Measurements from ENCODE around the gene PDLIM5. TPM values are rescaled to one million over a fixed set of nuclear protein-coding genes. Genes with fewer than 3 reads are reported as not detected.

The PDLIM5 gene
- total and polyA plus RNA-seq, 2 of the 8 experiments (the other 6 are each of a cell fraction or from before 2014, with no cell fraction given): 37.3 to 62.1 TPM

DNA sequence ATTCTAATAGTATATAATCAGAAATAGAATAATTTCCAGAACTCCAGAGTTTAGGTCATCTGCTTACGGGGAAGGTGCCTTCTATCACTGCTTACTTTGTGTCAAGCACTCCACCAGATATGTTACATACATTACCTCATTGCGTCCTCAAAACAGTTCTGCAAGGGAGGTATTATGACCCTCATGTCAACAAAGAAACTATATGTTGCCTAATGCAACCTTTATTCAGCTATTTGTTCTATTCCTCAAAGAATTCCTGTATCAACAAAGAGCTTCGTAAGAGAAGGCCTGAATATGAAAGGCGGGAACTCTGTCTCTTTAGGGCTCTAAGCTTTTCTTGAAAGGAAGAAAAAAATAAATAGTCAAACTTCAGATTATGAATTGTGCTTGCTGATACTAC, 114.7 kb downstream of the PDLIM5 start (continued):
- TF ChIP-seq, protein P1, sequence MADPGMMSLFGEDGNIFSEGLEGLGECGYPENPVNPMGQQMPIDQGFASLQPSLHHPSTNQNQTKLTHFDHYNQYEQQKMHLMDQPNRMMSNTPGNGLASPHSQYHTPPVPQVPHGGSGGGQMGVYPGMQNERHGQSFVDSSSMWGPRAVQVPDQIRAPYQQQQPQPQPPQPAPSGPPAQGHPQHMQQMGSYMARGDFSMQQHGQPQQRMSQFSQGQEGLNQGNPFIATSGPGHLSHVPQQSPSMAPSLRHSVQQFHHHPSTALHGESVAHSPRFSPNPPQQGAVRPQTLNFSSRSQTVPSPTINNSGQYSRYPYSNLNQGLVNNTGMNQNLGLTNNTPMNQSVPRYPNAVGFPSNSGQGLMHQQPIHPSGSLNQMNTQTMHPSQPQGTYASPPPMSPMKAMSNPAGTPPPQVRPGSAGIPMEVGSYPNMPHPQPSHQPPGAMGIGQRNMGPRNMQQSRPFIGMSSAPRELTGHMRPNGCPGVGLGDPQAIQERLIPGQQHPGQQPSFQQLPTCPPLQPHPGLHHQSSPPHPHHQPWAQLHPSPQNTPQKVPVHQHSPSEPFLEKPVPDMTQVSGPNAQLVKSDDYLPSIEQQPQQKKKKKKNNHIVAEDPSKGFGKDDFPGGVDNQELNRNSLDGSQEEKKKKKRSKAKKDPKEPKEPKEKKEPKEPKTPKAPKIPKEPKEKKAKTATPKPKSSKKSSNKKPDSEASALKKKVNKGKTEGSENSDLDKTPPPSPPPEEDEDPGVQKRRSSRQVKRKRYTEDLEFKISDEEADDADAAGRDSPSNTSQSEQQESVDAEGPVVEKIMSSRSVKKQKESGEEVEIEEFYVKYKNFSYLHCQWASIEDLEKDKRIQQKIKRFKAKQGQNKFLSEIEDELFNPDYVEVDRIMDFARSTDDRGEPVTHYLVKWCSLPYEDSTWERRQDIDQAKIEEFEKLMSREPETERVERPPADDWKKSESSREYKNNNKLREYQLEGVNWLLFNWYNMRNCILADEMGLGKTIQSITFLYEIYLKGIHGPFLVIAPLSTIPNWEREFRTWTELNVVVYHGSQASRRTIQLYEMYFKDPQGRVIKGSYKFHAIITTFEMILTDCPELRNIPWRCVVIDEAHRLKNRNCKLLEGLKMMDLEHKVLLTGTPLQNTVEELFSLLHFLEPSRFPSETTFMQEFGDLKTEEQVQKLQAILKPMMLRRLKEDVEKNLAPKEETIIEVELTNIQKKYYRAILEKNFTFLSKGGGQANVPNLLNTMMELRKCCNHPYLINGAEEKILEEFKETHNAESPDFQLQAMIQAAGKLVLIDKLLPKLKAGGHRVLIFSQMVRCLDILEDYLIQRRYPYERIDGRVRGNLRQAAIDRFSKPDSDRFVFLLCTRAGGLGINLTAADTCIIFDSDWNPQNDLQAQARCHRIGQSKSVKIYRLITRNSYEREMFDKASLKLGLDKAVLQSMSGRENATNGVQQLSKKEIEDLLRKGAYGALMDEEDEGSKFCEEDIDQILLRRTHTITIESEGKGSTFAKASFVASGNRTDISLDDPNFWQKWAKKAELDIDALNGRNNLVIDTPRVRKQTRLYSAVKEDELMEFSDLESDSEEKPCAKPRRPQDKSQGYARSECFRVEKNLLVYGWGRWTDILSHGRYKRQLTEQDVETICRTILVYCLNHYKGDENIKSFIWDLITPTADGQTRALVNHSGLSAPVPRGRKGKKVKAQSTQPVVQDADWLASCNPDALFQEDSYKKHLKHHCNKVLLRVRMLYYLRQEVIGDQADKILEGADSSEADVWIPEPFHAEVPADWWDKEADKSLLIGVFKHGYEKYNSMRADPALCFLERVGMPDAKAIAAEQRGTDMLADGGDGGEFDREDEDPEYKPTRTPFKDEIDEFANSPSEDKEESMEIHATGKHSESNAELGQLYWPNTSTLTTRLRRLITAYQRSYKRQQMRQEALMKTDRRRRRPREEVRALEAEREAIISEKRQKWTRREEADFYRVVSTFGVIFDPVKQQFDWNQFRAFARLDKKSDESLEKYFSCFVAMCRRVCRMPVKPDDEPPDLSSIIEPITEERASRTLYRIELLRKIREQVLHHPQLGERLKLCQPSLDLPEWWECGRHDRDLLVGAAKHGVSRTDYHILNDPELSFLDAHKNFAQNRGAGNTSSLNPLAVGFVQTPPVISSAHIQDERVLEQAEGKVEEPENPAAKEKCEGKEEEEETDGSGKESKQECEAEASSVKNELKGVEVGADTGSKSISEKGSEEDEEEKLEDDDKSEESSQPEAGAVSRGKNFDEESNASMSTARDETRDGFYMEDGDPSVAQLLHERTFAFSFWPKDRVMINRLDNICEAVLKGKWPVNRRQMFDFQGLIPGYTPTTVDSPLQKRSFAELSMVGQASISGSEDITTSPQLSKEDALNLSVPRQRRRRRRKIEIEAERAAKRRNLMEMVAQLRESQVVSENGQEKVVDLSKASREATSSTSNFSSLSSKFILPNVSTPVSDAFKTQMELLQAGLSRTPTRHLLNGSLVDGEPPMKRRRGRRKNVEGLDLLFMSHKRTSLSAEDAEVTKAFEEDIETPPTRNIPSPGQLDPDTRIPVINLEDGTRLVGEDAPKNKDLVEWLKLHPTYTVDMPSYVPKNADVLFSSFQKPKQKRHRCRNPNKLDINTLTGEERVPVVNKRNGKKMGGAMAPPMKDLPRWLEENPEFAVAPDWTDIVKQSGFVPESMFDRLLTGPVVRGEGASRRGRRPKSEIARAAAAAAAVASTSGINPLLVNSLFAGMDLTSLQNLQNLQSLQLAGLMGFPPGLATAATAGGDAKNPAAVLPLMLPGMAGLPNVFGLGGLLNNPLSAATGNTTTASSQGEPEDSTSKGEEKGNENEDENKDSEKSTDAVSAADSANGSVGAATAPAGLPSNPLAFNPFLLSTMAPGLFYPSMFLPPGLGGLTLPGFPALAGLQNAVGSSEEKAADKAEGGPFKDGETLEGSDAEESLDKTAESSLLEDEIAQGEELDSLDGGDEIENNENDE (IDR thresholded peaks at IDR 0.05; ENCODE audit: insufficient replicate concordance, low read length): no peak
- TF ChIP-seq EZH2 (IDR thresholded peaks at IDR 0.05; ENCODE audit: low read depth, low read length, severe bottlenecking) (no peak), CBX8 (IDR thresholded peaks at IDR 0.05; ENCODE audit: borderline replicate concordance, low read depth, low read length) (no peak)
- TF ChIP-seq, protein P2, sequence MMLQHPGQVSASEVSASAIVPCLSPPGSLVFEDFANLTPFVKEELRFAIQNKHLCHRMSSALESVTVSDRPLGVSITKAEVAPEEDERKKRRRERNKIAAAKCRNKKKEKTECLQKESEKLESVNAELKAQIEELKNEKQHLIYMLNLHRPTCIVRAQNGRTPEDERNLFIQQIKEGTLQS (IDR thresholded peaks at IDR 0.05; ENCODE audit: insufficient read depth, low read depth, low read length): no peak

All from H1 (cell line).